Activated CD8-positive, alpha-beta memory T cell treated with anti-CD3 and anti-CD28 coated beads, Interleukin-2, amount 10 ng/mL, durations not matched to agents 7 days and 5 days (primary cell): ENCODE measurements around the gene TMED8. TPM values are rescaled to one million over a fixed set of nuclear protein-coding genes. Genes with fewer than 3 reads are reported as not detected.

Experiments used
- ATAC-seq: fragments of 150-1000 bp; cut with Tn5 transposase; one replicate; pipeline ENCODE4 v1.10.0; 2021; ENCODE audit warnings: moderate library complexity
- CTCF ChIA-PET: fragments of 350-600 bp; sonication (Branson Sonifier 250); formaldehyde crosslinking; loops from one replicate; lab custom pipeline; 2021; ENCODE audit warnings: antibody characterized with exemption; lab: Charles Lee
- DNase-seq: peaks from one replicate; pipeline ENCODE4 v3.0.0-alpha.2; 2020
- H3K27ac Mint-ChIP-seq: one replicate; pipeline ENCODE4 v1.8.0; 2021; ENCODE audit warnings: mild to moderate bottlenecking, mixed read lengths
- H3K27me3 Mint-ChIP-seq: one replicate; pipeline ENCODE4 v1.8.0; 2021; ENCODE audit warnings: mixed read lengths
- H3K36me3 Mint-ChIP-seq: one replicate; pipeline ENCODE4 v1.8.0; 2021; ENCODE audit warnings: mild to moderate bottlenecking, mixed read lengths
- H3K4me1 Mint-ChIP-seq: one replicate; pipeline ENCODE4 v1.8.0; 2021; ENCODE audit warnings: mixed read lengths
- H3K4me3 Mint-ChIP-seq: one replicate; pipeline ENCODE4 v1.8.0; 2021; ENCODE audit warnings: mild to moderate bottlenecking, moderate library complexity, mixed read lengths
- H3K9me3 Mint-ChIP-seq: one replicate; pipeline ENCODE4 v1.8.0; 2022; ENCODE audit warnings: low read depth, mixed read lengths
- total RNA-seq, 2 experiments: library from RNA; stranded (reverse); gene quantifications; one replicate each; pipeline ENCODE4 v1.2.3, GENCODE V29; 2021

The TMED8 gene
- total RNA-seq, 2 experiments from 2014 or later: 17.6 to 24.4 TPM

DNA sequence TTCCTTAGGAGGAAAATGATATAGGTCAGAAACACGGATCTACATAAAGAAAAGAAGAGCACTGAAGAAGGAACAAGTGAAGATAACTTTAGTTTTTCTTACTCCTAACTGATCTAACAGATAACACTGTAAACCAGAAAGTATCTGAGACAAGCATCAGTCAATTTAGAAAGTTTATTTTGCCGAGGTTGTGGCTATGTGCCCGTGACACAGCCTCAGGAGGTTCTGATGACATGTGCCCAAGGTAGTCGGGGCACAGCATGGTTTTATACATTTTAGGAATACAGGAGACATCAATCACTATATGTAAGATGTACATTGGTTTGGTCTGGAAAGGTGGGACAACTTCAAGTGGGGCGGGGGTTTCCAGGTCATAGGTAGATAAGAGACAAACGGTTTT, 23.3 kb upstream of the TMED8 start:
- H3K4me1 Mint-ChIP-seq: no peaks in the 10 kb centered on the region
- CTCF ChIA-PET: no interaction called here
- no peaks in the 10 kb centered on the region for H3K9me3 Mint-ChIP-seq
- H3K27ac Mint-ChIP-seq: no peak overlapping the region
- no peaks in the 10 kb centered on the region for H3K27me3 Mint-ChIP-seq
- no peak for ATAC-seq
- DNase-seq: no peak
- no peaks in the 10 kb centered on the region for H3K36me3 Mint-ChIP-seq
- H3K4me3 Mint-ChIP-seq: no peak overlapping the region

DNA sequence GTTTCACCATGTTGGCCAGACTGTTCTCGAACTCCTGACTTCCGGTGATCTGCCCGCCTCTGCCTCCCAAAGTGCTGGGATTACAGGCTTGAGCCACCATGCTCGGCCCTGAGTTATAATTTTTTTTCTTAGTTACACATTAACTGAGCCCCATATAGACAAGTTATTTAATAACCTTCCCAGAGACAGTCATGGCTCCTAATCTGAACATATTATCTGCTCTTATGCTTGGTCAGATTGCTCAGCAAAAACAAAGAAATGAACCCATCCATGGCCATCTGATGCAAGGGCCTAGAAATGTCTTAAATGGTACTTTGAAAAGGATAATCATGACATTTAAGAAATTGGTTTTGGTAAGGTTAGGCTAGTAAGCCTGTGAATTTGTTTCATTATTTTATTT, 13.3 kb upstream of the TMED8 start:
- DNase-seq (no peak), ATAC-seq (no peak)
- Mint-ChIP-seq H3K36me3 (no peaks in the 10 kb centered on the region), H3K4me1 (no peaks in the 10 kb centered on the region), H3K9me3 (no peaks in the 10 kb centered on the region), H3K27ac (no peak overlapping the region), H3K27me3 (no peaks in the 10 kb centered on the region), H3K4me3 (no peak overlapping the region)
- CTCF ChIA-PET: no interaction called here

DNA sequence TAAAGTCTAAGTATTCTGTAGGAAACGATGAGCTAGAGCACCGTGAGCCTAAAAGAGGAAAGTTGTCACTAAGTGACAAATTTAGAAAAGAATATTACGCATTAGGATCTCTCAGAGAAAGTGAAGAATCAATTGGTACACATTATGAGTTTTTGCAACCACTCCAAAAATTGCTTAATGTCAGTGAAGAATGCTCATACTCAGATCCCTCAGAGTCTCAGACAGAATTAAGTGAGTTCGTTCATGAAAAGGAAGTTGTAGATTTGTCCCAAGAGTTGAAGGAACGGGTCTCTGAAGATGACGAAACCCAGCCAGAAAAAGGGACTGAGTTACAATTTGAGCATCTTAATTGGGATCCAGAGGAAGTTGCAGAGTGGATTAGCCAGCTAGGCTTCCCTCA, 1.8 kb upstream of the TMED8 start:
- Mint-ChIP-seq H3K27ac (no peak overlapping the region), H3K9me3 (no peaks in the 10 kb centered on the region), H3K4me3 (no peak overlapping the region), H3K36me3 (peaks cover 12% of the 10 kb centered on the region), H3K27me3 (peaks cover 5% of the 10 kb centered on the region), H3K4me1 (peaks cover 24% of the 10 kb centered on the region)
- DNase-seq (no peak), ATAC-seq (no peak)
- CTCF ChIA-PET: no interaction called here

DNA sequence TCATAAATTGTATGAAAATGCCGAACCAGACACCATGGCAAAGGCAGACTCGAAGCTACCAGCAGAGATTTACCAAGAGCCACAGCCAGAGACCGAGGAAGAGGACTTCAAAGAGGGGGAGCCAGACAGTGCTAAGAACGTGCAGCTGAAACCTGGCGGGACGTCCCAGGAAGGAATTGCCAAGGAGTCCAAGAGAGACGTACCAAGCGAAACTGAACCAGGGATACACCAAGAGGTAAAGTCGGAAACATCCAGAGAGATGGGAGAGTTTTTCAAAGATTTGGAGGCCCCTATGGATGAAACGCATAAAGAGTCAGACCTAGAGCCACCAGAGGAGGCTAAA, 579 bp upstream of the TMED8 start:
- Mint-ChIP-seq H3K4me3 (no peak overlapping the region), H3K27me3 (peaks cover 5% of the 10 kb centered on the region), H3K27ac (no peak overlapping the region), H3K4me1 (peaks cover 35% of the 10 kb centered on the region), H3K36me3 (peaks cover 19% of the 10 kb centered on the region), H3K9me3 (no peaks in the 10 kb centered on the region)
- DNase-seq (no peak), ATAC-seq (no peak)
- CTCF ChIA-PET: interaction anchor here (0.9 to 2.5 kb wide), 9 partner anchors 14 to 279 kb away, joined by 3 to 7 read pairs (median 5); partner anchors contain the start of genes CIPC, GSTZ1 and POMT2

- Mint-ChIP-seq H3K36me3 (peaks cover 20% of the 10 kb centered on the region), H3K9me3 (no peaks in the 10 kb centered on the region), H3K4me1 (peaks cover 39% of the 10 kb centered on the region), H3K27ac (peak overlapping the region; percentile 81), H3K4me3 (peak overlapping the region; percentile 80), H3K27me3 (peaks cover 5% of the 10 kb centered on the region)
- DNase-seq (peak; percentile 60), ATAC-seq (peak; percentile 34)
- CTCF ChIA-PET: interaction anchor here (0.6 to 2.5 kb wide), 9 partner anchors 11 to 79 kb away, joined by 3 to 7 read pairs (median 4); partner anchors contain the start of genes GSTZ1 and POMT2
Measured at GRCh38 chr14:77375973-77376770, 722 bp downstream of the TMED8 start.

DNA sequence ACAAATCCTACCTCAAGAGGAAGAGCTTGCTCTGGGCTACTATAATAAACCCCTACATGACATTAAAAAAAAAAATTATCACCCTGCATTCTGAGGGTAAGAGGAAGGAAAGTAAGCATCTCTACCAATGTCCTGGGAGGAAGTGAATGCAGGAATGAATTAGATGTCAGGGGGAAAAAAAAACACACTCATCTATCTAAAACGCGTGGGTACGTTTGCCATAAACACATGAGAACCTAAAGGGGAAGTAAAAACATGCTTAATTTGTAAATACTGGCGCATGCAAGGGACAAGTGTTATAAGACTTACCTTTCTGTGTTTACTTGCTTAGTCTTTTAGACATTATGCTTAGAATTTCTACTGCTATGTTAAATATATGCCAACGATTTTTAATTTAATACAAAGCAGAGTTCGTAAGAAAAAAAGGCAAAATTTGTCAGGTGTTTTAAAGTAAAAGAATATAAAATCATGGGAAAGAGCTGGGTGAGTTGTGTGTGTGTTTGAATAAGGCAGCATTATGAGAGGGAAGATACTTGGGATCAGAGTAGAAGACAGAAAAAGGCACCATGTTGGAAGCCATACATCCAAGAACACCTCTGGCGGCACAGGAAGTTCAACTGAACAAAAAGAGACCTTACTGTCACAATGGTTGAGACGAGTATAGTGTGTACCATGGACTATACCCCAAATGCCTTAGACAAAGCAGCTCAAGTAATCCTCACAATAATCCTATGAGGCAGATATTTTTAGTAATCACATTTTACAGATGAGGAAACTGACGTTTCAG, 1.5 kb downstream of the TMED8 start:
- DNase-seq (no peak), ATAC-seq (no peak)
- Mint-ChIP-seq H3K27me3 (peaks cover 2% of the 10 kb centered on the region), H3K4me1 (peaks cover 40% of the 10 kb centered on the region), H3K4me3 (peak overlapping the region; percentile 80), H3K27ac (peak overlapping the region; percentile 47), H3K9me3 (no peaks in the 10 kb centered on the region), H3K36me3 (peaks cover 20% of the 10 kb centered on the region)
- CTCF ChIA-PET: interaction anchor here (0.8 to 2.5 kb wide), 2 partner anchors 10 to 75 kb away, joined by 3 to 7 read pairs; no protein-coding TSS in a partner anchor

GRCh38 chr14:77372304-77372841, 4.5 kb downstream of the TMED8 start:
- peaks cover 20% of the 10 kb centered on the region for H3K36me3 Mint-ChIP-seq
- no peak overlapping the region for H3K4me3 Mint-ChIP-seq
- DNase-seq: no peak
- H3K4me1 Mint-ChIP-seq: peaks cover 48% of the 10 kb centered on the region
- no peaks in the 10 kb centered on the region for H3K27me3 Mint-ChIP-seq
- ATAC-seq: no peak
- CTCF ChIA-PET: no interaction called here
- H3K9me3 Mint-ChIP-seq: no peaks in the 10 kb centered on the region
- peak overlapping the region; percentile 50 for H3K27ac Mint-ChIP-seq

DNA sequence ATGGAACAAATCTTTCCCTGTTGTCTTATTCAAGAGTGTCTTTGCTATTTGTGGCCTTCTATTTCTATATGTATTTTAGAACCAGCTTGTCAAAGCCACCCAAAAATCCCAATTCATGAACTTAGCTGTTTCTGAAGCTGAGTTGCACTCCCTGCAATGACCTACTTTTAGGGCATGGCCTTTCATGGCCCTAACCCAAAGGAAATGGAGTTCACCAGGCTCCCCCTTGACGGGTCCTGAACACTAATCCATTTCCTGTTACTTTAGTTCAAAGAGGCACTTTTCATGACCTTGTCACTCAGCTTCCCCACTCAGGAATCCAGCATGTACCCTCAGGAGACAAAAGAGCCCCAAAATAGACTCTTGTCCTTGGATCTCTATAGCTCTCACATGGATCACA, 7.6 kb downstream of the TMED8 start:
- H3K27ac Mint-ChIP-seq: no peak overlapping the region
- peaks cover 18% of the 10 kb centered on the region for H3K36me3 Mint-ChIP-seq
- no peaks in the 10 kb centered on the region for H3K9me3 Mint-ChIP-seq
- peaks cover 35% of the 10 kb centered on the region for H3K4me1 Mint-ChIP-seq
- CTCF ChIA-PET: no interaction called here
- H3K4me3 Mint-ChIP-seq: no peak overlapping the region
- DNase-seq: no peak
- no peaks in the 10 kb centered on the region for H3K27me3 Mint-ChIP-seq
- no peak for ATAC-seq

GRCh38 chr14:77364146-77364545, 12.7 kb downstream of the TMED8 start:
- Mint-ChIP-seq H3K4me3 (no peak overlapping the region), H3K27ac (no peak overlapping the region), H3K9me3 (no peaks in the 10 kb centered on the region), H3K4me1 (peaks cover 15% of the 10 kb centered on the region), H3K27me3 (no peaks in the 10 kb centered on the region), H3K36me3 (peaks cover 10% of the 10 kb centered on the region)
- CTCF ChIA-PET: no interaction called here
- no peak for ATAC-seq
- DNase-seq: no peak

DNA sequence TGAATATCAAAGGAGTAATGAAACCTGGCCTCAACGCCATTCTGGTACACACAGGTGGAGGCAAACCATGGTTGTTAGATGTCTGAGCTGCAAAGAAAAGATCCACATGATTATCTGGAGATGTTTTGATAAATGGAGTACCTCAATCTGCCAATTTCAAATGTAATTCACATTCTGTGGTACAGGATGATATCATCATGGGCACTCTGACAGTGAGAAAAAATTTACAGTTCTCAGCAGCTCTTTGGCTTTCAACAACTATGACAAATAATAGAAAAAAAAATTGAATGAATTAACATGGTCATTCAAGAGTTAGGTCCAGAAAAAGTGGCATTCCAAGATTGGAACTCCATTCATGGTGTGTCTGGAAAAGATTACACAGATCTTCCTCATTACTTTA, 17.3 kb downstream of the TMED8 start:
- ATAC-seq: no peak
- no peak overlapping the region for H3K27ac Mint-ChIP-seq
- no peaks in the 10 kb centered on the region for H3K9me3 Mint-ChIP-seq

GRCh38 chr14:77356899-77357298, 20.0 kb downstream of the TMED8 start:
- peaks cover 6% of the 10 kb centered on the region for H3K36me3 Mint-ChIP-seq
- no peak for ATAC-seq
- no peak overlapping the region for H3K27ac Mint-ChIP-seq
- no peaks in the 10 kb centered on the region for H3K27me3 Mint-ChIP-seq
- DNase-seq: no peak
- CTCF ChIA-PET: no interaction called here
- peaks cover 9% of the 10 kb centered on the region for H3K4me1 Mint-ChIP-seq
- no peaks in the 10 kb centered on the region for H3K9me3 Mint-ChIP-seq
- H3K4me3 Mint-ChIP-seq: no peak overlapping the region

More for the DNA sequence above, 17.3 kb downstream of the TMED8 start:
- no peak overlapping the region for H3K4me3 Mint-ChIP-seq
- no peak for DNase-seq
- peaks cover 6% of the 10 kb centered on the region for H3K36me3 Mint-ChIP-seq
- no peaks in the 10 kb centered on the region for H3K27me3 Mint-ChIP-seq
- CTCF ChIA-PET: interaction anchor here (1.1 kb wide), 1 partner anchor 17 kb away, joined by 3 read pairs; the partner anchor contains the start of gene TMED8
- peaks cover 9% of the 10 kb centered on the region for H3K4me1 Mint-ChIP-seq

GRCh38 chr14:77355811-77356210, 21.1 kb downstream of the TMED8 start:
- Mint-ChIP-seq H3K27me3 (no peaks in the 10 kb centered on the region), H3K27ac (no peak overlapping the region), H3K4me3 (no peak overlapping the region), H3K4me1 (peaks cover 7% of the 10 kb centered on the region), H3K36me3 (peaks cover 6% of the 10 kb centered on the region), H3K9me3 (no peaks in the 10 kb centered on the region)
- CTCF ChIA-PET: no interaction called here
- ATAC-seq: no peak
- DNase-seq: no peak

- Mint-ChIP-seq H3K27ac (no peak overlapping the region), H3K9me3 (no peaks in the 10 kb centered on the region), H3K36me3 (peaks cover 12% of the 10 kb centered on the region), H3K4me3 (no peak overlapping the region), H3K27me3 (no peaks in the 10 kb centered on the region), H3K4me1 (no peaks in the 10 kb centered on the region)
- no peak for DNase-seq
- CTCF ChIA-PET: interaction anchor here (0.7 kb wide), 1 partner anchor 51 kb away, joined by 3 read pairs; no protein-coding TSS in a partner anchor
- ATAC-seq: no peak
Measured at GRCh38 chr14:77353469-77354141, 23.3 kb downstream of the TMED8 start.
